Activated CD4-positive, alpha-beta T cell treated with anti-CD3 and anti-CD28 coated beads, Interleukin-2, amount 10 ng/mL, durations not matched to agents 7 days and 5 days (primary cell): ENCODE results near the gene MYO18A. TPM values are rescaled to one million over a fixed set of nuclear protein-coding genes. Genes with fewer than 3 reads are reported as not detected.
"Not testable (repeated sequence)": the region's sequence is repeated elsewhere in the genome, so short reads cannot be mapped to it uniquely, and the experiment has no call there.

ENCODE experiments used
- CTCF ChIA-PET: fragments of 350-600 bp; sonication (Branson Sonifier 250); formaldehyde crosslinking; loops from one replicate; lab custom pipeline; 2021; ENCODE audit warnings: antibody characterized with exemption; lab: Charles Lee
- POLR2A ChIA-PET: fragments of 350-600 bp; sonication (Branson Sonifier 250); formaldehyde crosslinking; loops from one replicate; lab custom pipeline; 2021; ENCODE audit warnings: antibody characterized with exemption; lab: Charles Lee
- DNase-seq: peaks from one replicate; pipeline ENCODE4 v3.0.0-alpha.2; 2020
- H3K27ac Mint-ChIP-seq: one replicate; pipeline ENCODE4 v1.8.0; 2021; ENCODE audit warnings: mild to moderate bottlenecking, moderate library complexity, mixed read lengths
- H3K27me3 Mint-ChIP-seq: one replicate; pipeline ENCODE4 v1.8.0; 2021; ENCODE audit warnings: mixed read lengths
- H3K36me3 Mint-ChIP-seq: one replicate; pipeline ENCODE4 v1.8.0; 2021; ENCODE audit warnings: low read depth, mixed read lengths
- H3K4me1 Mint-ChIP-seq: one replicate; pipeline ENCODE4 v1.8.0; 2021; ENCODE audit warnings: mixed read lengths
- H3K4me3 Mint-ChIP-seq: one replicate; pipeline ENCODE4 v1.8.0; 2021; ENCODE audit warnings: mild to moderate bottlenecking, moderate library complexity, mixed read lengths
- H3K9me3 Mint-ChIP-seq: one replicate; pipeline ENCODE4 v1.8.0; 2021; ENCODE audit warnings: mixed read lengths
- total RNA-seq, 2 experiments: library from RNA; stranded (reverse); gene quantifications; one replicate each; pipeline ENCODE4 v1.2.3, GENCODE V29; 2021

MYO18A gene
- total RNA-seq, 2 experiments from 2014 or later: 82.2 to 101 TPM

DNA sequence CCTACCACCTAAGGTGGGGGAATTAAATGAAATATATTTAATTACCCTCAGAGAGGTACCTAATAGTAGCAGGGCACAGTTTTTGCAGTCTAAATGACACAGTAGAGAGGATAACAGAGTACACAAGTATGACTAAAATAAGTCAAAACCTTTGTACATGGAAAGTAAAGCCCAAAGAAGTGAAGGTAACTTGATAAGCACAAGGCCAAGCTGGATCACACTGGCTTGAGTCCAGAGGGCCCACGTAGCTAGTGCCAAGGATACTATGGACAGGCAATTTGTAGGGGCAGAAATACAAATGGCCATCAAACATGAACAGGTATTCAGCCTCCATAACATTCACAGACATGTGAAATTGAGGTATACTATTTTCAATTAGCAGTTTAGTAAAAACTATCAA, 7.6 kb downstream of the MYO18A start:
- no peak for DNase-seq
- ChIA-PET CTCF (interaction anchor here (0.6 to 3.8 kb wide), 5 partner anchors 8 to 329 kb away, joined by 3 to 16 read pairs (median 10); partner anchors contain the start of gene MYO18A), POLR2A (no interaction called here)
- H3K4me1 Mint-ChIP-seq: peaks cover 13% of the 10 kb centered on the region
- H3K27ac Mint-ChIP-seq: no peak overlapping the region
- H3K27me3 Mint-ChIP-seq: no peaks in the 10 kb centered on the region
- H3K4me3 Mint-ChIP-seq: no peak overlapping the region
- no peaks in the 10 kb centered on the region for H3K36me3 Mint-ChIP-seq
- H3K9me3 Mint-ChIP-seq: no peaks in the 10 kb centered on the region

DNA sequence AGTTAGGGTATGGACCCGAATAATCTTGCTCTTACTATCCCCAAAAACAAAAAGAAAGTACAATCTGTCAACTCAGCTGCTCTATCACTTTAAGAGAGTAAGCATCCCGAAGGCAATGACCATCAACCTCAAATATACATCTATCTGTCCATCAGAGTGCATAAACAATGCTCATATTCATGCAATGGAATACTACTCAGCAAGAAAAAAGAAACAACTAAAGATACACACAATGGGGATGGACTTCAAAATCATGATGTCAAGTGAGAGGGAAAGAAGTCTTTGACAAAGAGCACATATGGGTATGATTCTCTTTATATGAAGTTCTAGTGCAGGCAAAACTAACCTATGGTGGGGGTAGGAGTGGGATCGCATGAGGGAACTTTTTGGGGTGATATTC, 9.5 kb downstream of the MYO18A start:
- H3K27me3 Mint-ChIP-seq: no peaks in the 10 kb centered on the region
- POLR2A ChIA-PET: no interaction called here
- H3K4me3 Mint-ChIP-seq: no peak overlapping the region
- H3K27ac Mint-ChIP-seq: no peak overlapping the region
- H3K4me1 Mint-ChIP-seq: no peaks in the 10 kb centered on the region
- no peak for DNase-seq
- CTCF ChIA-PET: interaction anchor here (2.3 kb wide), 1 partner anchor 10 kb away, joined by 16 read pairs; the partner anchor contains the start of gene MYO18A
- H3K36me3 Mint-ChIP-seq: no peaks in the 10 kb centered on the region
- no peaks in the 10 kb centered on the region for H3K9me3 Mint-ChIP-seq

DNA sequence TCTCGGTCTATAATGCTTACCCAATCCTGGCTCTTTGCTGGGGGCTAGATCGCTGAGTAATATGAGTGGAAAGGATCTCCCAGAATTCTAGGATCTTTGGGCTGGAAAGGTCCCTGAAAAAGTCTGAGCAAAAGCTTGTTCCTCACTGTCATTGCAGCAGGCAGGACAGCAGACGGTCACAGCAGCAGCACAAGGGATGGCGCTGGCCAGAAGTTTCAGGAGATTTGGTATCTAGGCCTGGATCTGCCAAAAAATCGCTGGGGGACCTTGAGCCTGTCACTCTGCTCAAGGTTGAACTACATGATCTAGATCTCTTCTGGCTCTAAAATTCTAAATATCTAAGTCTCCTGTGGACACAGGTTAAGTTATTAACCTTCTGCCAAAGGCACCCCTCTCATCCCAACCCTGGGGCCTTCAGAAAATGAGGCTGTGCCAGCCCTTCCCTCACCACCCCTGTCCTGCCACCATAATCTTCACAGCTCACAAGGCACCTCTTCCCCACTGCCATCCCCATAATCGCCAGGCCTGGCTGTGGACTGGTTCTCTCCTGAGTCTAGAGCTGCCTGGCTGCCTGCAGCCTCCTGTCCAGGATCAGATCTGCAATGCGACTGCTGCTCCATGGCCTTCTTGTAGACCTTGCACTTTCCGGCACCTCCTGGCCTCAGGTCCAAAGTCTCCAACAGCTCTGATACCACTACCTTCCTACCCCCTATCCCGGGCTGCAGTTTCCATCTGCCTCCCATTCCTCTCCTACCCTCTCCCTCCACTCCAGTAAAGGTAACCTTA, 10.2 kb downstream of the MYO18A start:
- no peak for DNase-seq
- CTCF ChIA-PET: interaction anchor here (1.3 kb wide), 1 partner anchor 10 kb away, joined by 5 read pairs; the partner anchor contains the start of gene MYO18A
- Mint-ChIP-seq H3K4me3 (no peak overlapping the region), H3K36me3 (no peaks in the 10 kb centered on the region), H3K9me3 (no peaks in the 10 kb centered on the region), H3K27me3 (no peaks in the 10 kb centered on the region), H3K4me1 (no peaks in the 10 kb centered on the region), H3K27ac (no peak overlapping the region)
- POLR2A ChIA-PET: no interaction called here

DNA sequence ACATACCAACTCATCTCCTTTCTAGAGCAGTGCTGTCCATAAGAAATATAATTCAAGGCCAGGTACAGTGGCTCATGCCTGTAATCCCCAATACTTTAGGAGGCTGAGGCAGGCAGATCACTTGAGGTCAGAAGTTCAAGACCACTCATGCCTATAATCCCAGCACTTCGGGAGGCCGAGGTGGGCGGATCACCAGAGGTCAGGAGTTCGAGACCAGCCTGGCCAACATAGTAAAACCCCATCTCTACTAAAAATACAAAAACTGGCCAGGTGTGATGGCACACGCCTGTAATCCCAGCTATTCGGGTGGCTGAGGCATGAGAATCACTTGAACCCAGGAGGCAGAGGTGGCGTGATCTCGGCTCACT, 11.5 kb downstream of the MYO18A start:
- H3K9me3 Mint-ChIP-seq, POLR2A ChIA-PET, DNase-seq, H3K36me3 Mint-ChIP-seq, H3K27me3 Mint-ChIP-seq, H3K4me1 Mint-ChIP-seq, H3K27ac Mint-ChIP-seq, H3K4me3 Mint-ChIP-seq: not testable (repeated sequence)
- CTCF ChIA-PET: interaction anchor here (1.9 kb wide), 1 partner anchor 24 kb away, joined by 4 read pairs; no protein-coding TSS in a partner anchor

DNA sequence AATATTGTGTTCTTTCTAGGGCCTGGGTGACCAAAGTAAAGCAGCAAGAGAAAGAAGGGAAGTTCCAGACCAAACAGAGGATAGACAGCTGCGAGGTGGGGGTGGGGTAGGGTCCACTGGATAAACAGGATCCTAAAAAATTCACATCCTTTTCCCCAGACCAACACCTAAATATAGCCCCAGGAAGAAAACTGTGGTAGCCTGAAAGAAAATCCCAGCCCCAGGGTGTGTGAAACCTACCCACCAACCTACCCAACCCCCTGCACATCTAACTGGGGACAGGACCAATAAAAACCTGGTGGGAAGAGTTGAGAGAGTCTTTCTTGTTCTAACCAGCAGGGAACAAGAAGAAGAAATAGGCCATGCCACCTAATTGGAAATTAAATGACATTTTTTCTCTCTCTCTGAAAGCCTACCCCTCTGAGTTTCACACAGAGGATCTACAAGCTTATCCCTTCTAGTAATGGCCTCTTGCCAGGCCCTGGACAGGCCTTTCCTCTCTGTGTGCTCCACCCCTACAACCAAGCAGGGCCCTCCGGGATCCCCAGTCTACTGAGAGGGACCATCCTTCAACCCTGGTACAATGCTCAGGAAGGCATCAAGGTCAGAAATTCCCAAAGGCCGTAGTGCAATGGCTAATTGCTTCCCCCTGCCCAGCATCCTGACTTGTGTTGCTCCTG, 12.0 kb downstream of the MYO18A start:
- no peak overlapping the region for H3K4me3 Mint-ChIP-seq
- no peak for DNase-seq
- H3K27me3 Mint-ChIP-seq: no peaks in the 10 kb centered on the region
- ChIA-PET CTCF (interaction anchor here (1.9 to 3.9 kb wide), 2 partner anchors 11 to 23 kb away, joined by 4 to 27 read pairs; partner anchors contain the start of gene MYO18A), POLR2A (no interaction called here)
- H3K27ac Mint-ChIP-seq: no peak overlapping the region
- H3K9me3 Mint-ChIP-seq: no peaks in the 10 kb centered on the region
- no peaks in the 10 kb centered on the region for H3K4me1 Mint-ChIP-seq
- H3K36me3 Mint-ChIP-seq: no peaks in the 10 kb centered on the region

DNA sequence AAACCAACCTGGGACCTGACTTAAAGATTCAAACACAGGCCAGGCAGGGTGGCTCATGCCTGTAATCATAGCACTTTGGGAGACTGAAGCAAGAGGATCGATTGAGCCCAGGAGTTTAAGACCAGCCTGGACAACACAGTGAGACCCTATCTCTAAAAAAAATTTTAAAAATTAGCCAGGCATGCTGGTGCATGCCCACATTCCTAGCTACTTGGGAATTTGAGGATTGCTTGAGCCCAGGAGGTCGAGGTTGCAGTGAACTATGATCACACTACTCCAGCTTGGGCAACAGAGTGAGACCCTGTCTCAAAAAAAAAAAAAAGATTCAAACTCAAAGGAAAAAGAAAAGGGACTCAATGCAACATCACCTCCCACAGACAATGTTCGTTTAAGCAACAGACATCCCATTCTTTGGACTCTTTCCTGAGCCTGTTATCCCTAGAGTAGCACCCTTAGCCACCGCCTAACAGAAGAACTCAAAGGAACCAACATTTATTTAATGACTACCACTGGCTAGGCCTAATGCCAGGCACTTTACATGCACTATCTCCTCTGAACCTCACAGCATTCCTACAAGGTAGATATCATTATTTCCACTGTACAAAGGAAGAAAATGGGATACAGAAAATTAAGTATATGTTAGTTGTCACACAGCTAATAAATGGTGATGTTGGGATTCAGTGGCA, 12.7 kb downstream of the MYO18A start:
- H3K36me3 Mint-ChIP-seq: no peaks in the 10 kb centered on the region
- H3K27ac Mint-ChIP-seq: no peak overlapping the region
- ChIA-PET CTCF (interaction anchor here (1.9 to 3.9 kb wide), 2 partner anchors 11 to 22 kb away, joined by 4 to 27 read pairs; partner anchors contain the start of gene MYO18A), POLR2A (no interaction called here)
- no peaks in the 10 kb centered on the region for H3K4me1 Mint-ChIP-seq
- no peaks in the 10 kb centered on the region for H3K9me3 Mint-ChIP-seq
- H3K27me3 Mint-ChIP-seq: no peaks in the 10 kb centered on the region
- no peak for DNase-seq
- H3K4me3 Mint-ChIP-seq: no peak overlapping the region

DNA sequence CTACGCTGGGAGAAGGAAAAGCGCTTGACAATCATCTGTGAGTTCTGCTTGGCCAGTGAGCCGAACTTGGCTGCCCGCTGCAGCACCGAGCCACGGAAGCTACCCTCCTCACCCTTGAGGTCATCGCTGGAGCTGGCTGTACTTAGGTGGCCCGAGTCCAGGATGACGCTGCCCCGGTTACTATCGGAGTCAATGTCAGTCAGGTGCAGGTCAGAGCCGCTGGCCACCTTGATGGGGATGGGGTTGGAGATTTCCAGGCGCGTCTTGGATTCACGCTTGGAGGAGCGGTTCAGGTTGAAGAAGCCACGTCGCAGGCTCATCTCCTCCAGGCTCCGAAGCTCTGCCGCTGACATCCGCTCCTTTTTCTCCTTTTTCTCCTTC, 13.7 kb downstream of the MYO18A start:
- DNase-seq: no peak
- Mint-ChIP-seq H3K4me3 (no peak overlapping the region), H3K4me1 (no peaks in the 10 kb centered on the region), H3K36me3 (no peaks in the 10 kb centered on the region), H3K9me3 (no peaks in the 10 kb centered on the region), H3K27me3 (no peaks in the 10 kb centered on the region), H3K27ac (no peak overlapping the region)
- ChIA-PET CTCF (interaction anchor here (1.4 to 3.9 kb wide), 3 partner anchors 9 to 13 kb away, joined by 4 to 27 read pairs (median 5); partner anchors contain the start of gene MYO18A), POLR2A (no interaction called here)

DNA sequence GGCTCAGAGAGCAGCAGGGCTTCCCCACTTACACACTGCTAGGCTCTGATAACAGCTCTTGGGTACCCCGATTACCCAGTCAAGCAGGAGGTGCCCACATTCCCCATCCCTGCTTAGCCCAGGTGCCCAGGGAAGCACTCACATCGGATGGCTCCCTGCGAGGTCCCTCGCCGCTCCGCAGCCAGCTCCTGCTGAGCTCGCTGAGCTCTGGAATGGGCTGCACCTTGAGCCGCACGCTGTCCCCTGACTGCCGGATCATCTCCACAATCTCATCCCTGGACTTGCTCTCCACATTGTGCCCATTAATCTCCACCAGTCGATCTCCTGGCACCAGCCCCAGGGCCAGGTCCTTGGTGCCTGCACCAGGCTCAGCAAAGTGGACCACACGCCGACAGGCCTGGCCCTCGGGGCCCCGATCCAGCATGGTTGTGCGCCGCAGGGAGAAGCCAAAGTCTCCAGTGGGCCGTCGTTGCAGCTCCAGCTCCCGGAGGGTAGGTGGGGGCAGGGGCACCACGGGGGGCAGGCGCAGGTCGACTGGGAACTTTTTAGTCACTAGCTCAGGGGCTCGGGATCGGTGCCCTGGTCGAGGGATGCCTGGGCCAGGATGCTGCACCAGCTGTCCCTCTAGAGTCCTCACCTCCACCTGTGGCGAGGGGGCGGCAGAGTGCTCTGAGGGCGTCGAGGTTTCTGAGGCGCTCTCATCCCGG, 14.2 kb downstream of the MYO18A start:
- Mint-ChIP-seq H3K4me3 (no peak overlapping the region), H3K27ac (no peak overlapping the region), H3K27me3 (no peaks in the 10 kb centered on the region), H3K9me3 (no peaks in the 10 kb centered on the region), H3K36me3 (no peaks in the 10 kb centered on the region), H3K4me1 (no peaks in the 10 kb centered on the region)
- ChIA-PET CTCF (interaction anchor here (0.9 to 3.9 kb wide), 6 partner anchors 9 to 25 kb away, joined by 4 to 27 read pairs (median 7); partner anchors contain the start of gene MYO18A), POLR2A (no interaction called here)
- DNase-seq: no peak

DNA sequence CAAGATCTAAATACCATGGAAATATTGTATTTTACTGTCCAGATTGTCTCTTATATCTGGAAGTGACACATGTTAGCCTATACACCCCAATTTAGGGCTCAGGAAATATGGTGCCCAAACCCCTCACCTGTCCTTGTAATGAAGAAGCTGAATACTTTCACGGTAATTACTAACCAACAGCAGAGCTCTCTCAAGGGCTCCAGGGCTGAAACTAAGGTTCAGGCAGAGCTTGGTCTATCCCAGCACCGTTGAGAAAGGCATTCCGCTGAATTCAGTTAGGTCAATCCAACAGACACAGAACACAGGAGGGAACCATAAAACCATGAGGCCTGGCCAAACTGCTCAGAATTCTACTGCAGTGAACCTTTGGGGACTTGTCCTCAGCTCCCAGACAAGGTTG, 14.9 kb downstream of the MYO18A start:
- H3K27ac Mint-ChIP-seq: no peak overlapping the region
- H3K4me1 Mint-ChIP-seq: no peaks in the 10 kb centered on the region
- H3K9me3 Mint-ChIP-seq: no peaks in the 10 kb centered on the region
- H3K4me3 Mint-ChIP-seq: no peak overlapping the region
- no peaks in the 10 kb centered on the region for H3K27me3 Mint-ChIP-seq
- ChIA-PET CTCF (interaction anchor here (0.9 to 3.9 kb wide), 5 partner anchors 11 to 25 kb away, joined by 5 to 27 read pairs (median 9); partner anchors contain the start of gene MYO18A), POLR2A (no interaction called here)
- H3K36me3 Mint-ChIP-seq: no peaks in the 10 kb centered on the region
- DNase-seq: no peak

DNA sequence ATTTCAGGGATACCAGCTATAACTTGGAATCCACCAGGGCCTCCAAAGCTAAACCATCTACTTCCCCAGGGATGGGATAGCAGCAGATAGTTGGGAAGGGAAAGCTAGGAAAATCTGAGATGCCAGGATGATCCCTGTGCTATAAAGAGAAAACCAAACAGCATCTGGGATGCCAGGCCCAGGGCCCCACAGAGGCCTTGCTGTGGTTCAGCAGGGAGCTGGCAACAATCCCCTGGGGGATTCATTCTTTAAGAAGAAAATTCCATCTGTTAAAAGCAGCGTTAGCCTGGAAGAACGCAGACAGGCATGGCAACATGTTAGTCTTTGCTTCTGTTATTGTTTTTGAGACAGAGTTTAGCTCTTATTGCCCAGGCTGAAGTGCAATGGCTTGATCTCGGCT, 16.6 kb downstream of the MYO18A start:
- no peaks in the 10 kb centered on the region for H3K9me3 Mint-ChIP-seq
- H3K27ac Mint-ChIP-seq: no peak overlapping the region
- no peaks in the 10 kb centered on the region for H3K27me3 Mint-ChIP-seq
- H3K4me1 Mint-ChIP-seq: peaks cover 12% of the 10 kb centered on the region
- no peak overlapping the region for H3K4me3 Mint-ChIP-seq
- DNase-seq: no peak
- no peaks in the 10 kb centered on the region for H3K36me3 Mint-ChIP-seq
- POLR2A ChIA-PET: no interaction called here
- CTCF ChIA-PET: interaction anchor here (0.6 to 3.4 kb wide), 7 partner anchors 9 to 44 kb away, joined by 3 to 25 read pairs (median 4); partner anchors contain the start of gene MYO18A

DNA sequence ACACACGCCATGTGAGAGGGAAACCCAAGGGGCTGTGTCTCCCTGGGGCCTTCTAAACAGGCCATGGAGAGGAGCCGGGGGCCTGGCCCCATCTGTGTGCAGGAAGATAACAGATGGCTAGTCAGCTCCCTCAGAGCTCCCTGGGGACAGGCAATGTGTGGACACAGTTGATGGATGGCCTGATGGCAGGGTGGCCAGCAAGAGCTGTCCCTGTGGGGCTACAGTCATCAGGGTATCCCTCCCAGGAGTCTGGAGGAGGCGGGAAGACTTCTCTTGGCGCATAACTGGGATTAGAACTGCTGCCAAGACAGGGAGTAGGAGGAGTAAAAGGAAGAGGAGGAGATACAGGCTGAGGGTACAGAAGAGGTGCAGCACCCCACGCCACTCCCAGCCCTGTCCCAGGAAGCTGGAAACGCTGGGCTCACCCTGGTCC, 17.3 kb downstream of the MYO18A start:
- no peaks in the 10 kb centered on the region for H3K27me3 Mint-ChIP-seq
- H3K4me3 Mint-ChIP-seq: no peak overlapping the region
- H3K9me3 Mint-ChIP-seq: no peaks in the 10 kb centered on the region
- peaks cover 16% of the 10 kb centered on the region for H3K4me1 Mint-ChIP-seq
- no peak overlapping the region for H3K27ac Mint-ChIP-seq
- CTCF ChIA-PET: interaction anchor here (0.6 to 3.4 kb wide), 6 partner anchors 9 to 17 kb away, joined by 3 to 25 read pairs (median 4); partner anchors contain the start of gene MYO18A
- H3K36me3 Mint-ChIP-seq: no peaks in the 10 kb centered on the region
- no peak for DNase-seq
- POLR2A ChIA-PET: no interaction called here
